ENCODE data around the gene ARID1B.

GRCh38 chr6:157095569-157095968, 318.4 kb downstream of the ARID1B start:
- no peak for TF ChIP-seq CTCF (conservative IDR thresholded peaks at IDR 0.05; ENCODE audit: low read length)
- no peak for TF ChIP-seq EZH2phosphoT487 (IDR thresholded peaks at IDR 0.05; ENCODE audit: borderline replicate concordance, low read depth, low read length)

Measured in OCI-LY7 (cell line).